ENCODE results near the gene TEX28. TPM values are rescaled to one million over a fixed set of nuclear protein-coding genes. Genes with fewer than 3 reads are reported as not detected.

Gene TEX28
- total RNA-seq, 1 donor from 2014 or later = not detected

- H3K36me3 ChIP-seq (ENCODE audit: insufficient read depth, low read length) = no peaks in the 10 kb centered on the region
Measured at GRCh38 chrX:154334496-154334895, 39.6 kb upstream of the TEX28 start.

GRCh38 chrX:154333837-154334271 lies 38.9 kb upstream of the TEX28 start:
- no peak for DNase-seq (ENCODE audit: low read depth)
- H3K9me3 Mint-ChIP-seq (ENCODE audit: unreplicated experiment) = no peaks in the 10 kb centered on the region

More at GRCh38 chrX:154334496-154334895, 39.6 kb upstream of the TEX28 start:
- no peaks in the 10 kb centered on the region for H3K27me3 ChIP-seq (ENCODE audit: insufficient read depth, low read length)
- no peaks in the 10 kb centered on the region for H3K79me2 ChIP-seq (ENCODE audit: insufficient read depth, low read length)
- H3K27ac Mint-ChIP-seq (ENCODE audit: unreplicated experiment) = no peak overlapping the region
- no peak for FAIRE-seq
- H3K4me3 Mint-ChIP-seq (ENCODE audit: unreplicated experiment) = no peak overlapping the region
- H3K4me1 ChIP-seq (ENCODE audit: insufficient read depth, low read length) = peaks cover 2% of the 10 kb centered on the region
- peaks cover 4% of the 10 kb centered on the region for H3K4me1 Mint-ChIP-seq (ENCODE audit: low read depth, unreplicated experiment)
- no peak overlapping the region for H3K4me2 ChIP-seq (ENCODE audit: low read length)
- H2AFZ ChIP-seq (ENCODE audit: low read depth, low read length) = no peak overlapping the region
- no peak overlapping the region for H3K27ac ChIP-seq (ENCODE audit: low read depth, low read length)
- H3K27me3 Mint-ChIP-seq (ENCODE audit: low read depth, unreplicated experiment) = peaks cover 8% of the 10 kb centered on the region
- no peaks in the 10 kb centered on the region for H3K36me3 Mint-ChIP-seq (ENCODE audit: low read depth, unreplicated experiment)
- H3K9me3 ChIP-seq (ENCODE audit: insufficient read depth, low read depth, low read length) = no peaks in the 10 kb centered on the region
- TF ChIP-seq CTCF (IDR thresholded peaks at IDR 0.05; ENCODE audit: insufficient read depth, low read depth, low read length) (no peak), EZH2 (IDR thresholded peaks at IDR 0.05; ENCODE audit: insufficient read depth, low read length) (no peak)
- no peak overlapping the region for H3K9ac ChIP-seq (ENCODE audit: low read length)
- H4K20me1 ChIP-seq (ENCODE audit: insufficient read depth, low read length) = no peaks in the 10 kb centered on the region
- H3K4me3 ChIP-seq (ENCODE audit: insufficient read depth, low read depth, low read length) = no peak overlapping the region
- H3K9me3 Mint-ChIP-seq (ENCODE audit: unreplicated experiment) = no peaks in the 10 kb centered on the region
- DNase-seq (ENCODE audit: low read depth) = no peak

More at GRCh38 chrX:154333837-154334271, 38.9 kb upstream of the TEX28 start:
- Mint-ChIP-seq H3K4me1 (ENCODE audit: low read depth, unreplicated experiment) (peaks cover 4% of the 10 kb centered on the region), H3K27me3 (ENCODE audit: low read depth, unreplicated experiment) (peaks cover 8% of the 10 kb centered on the region), H3K27ac (ENCODE audit: unreplicated experiment) (no peak overlapping the region), H3K4me3 (ENCODE audit: unreplicated experiment) (no peak overlapping the region), H3K36me3 (ENCODE audit: low read depth, unreplicated experiment) (no peaks in the 10 kb centered on the region)
- no peaks in the 10 kb centered on the region for H3K36me3 ChIP-seq (ENCODE audit: insufficient read depth, low read length)
- no peak for FAIRE-seq
- no peaks in the 10 kb centered on the region for H3K9me3 ChIP-seq (ENCODE audit: insufficient read depth, low read depth, low read length)
- H3K4me3 ChIP-seq (ENCODE audit: insufficient read depth, low read depth, low read length) = no peak overlapping the region
- no peak for TF ChIP-seq EZH2 (IDR thresholded peaks at IDR 0.05; ENCODE audit: insufficient read depth, low read length)
- TF ChIP-seq CTCF (IDR thresholded peaks at IDR 0.05; ENCODE audit: insufficient read depth, low read depth, low read length) = no peak
- H3K27me3 ChIP-seq (ENCODE audit: insufficient read depth, low read length) = no peaks in the 10 kb centered on the region
- no peak overlapping the region for H3K4me2 ChIP-seq (ENCODE audit: low read length)
- H4K20me1 ChIP-seq (ENCODE audit: insufficient read depth, low read length) = no peaks in the 10 kb centered on the region
- peaks cover 2% of the 10 kb centered on the region for H3K4me1 ChIP-seq (ENCODE audit: insufficient read depth, low read length)
- no peak overlapping the region for H3K9ac ChIP-seq (ENCODE audit: low read length)
- H3K79me2 ChIP-seq (ENCODE audit: insufficient read depth, low read length) = no peaks in the 10 kb centered on the region
- H3K27ac ChIP-seq (ENCODE audit: low read depth, low read length) = no peak overlapping the region
- no peak overlapping the region for H2AFZ ChIP-seq (ENCODE audit: low read depth, low read length)

All from astrocyte (in vitro differentiated cells and primary cell).